ENCODE data around the gene NINL. TPM values are rescaled to one million over a fixed set of nuclear protein-coding genes. Genes with fewer than 3 reads are reported as not detected.

Gene NINL
- total and polyA plus RNA-seq, 12 donors = 1.3 to 17.9 (median 3.8) TPM

GRCh38 chr20:25481918-25482253 is 103.4 kb downstream of the NINL start:
- Histone ChIP-seq H3K36me3 (peaks cover 0 to 30% (median 0%) of the 10 kb centered on the region in 9 donors), H3K9me3 (no peaks in the 10 kb centered on the region), H3K27me3 (no peaks in the 10 kb centered on the region), H3K27ac (no peak overlapping the region), H3K4me1 (peaks cover 0 to 20% (median 4%) of the 10 kb centered on the region in 9 donors), H3K4me3 (no peak overlapping the region)
- no peak for TF ChIP-seq CTCF (IDR thresholded peaks at IDR 0.05)
- DNase-seq (no peak), ATAC-seq (no peak)
- 92 to 93% methylated on average over 12 of the region's 12 CpGs for WGBS, 2 donors
- intact Hi-C loops (cut with DNase I) = no loop called here

- TF ChIP-seq CTCF (IDR thresholded peaks at IDR 0.05) = no peak
- H3K36me3 ChIP-seq = peaks cover 0 to 30% (median 0%) of the 10 kb centered on the region in 9 donors
- no peak overlapping the region for H3K27ac ChIP-seq
- ATAC-seq = no peak
- no peaks in the 10 kb centered on the region for H3K9me3 ChIP-seq
- no peak overlapping the region for H3K4me3 ChIP-seq
- WGBS, 2 donors = 93 to 95% methylated on average over 11 of the region's 11 CpGs
- H3K4me1 ChIP-seq = peaks cover 0 to 16% (median 4%) of the 10 kb centered on the region in 9 donors
- intact Hi-C loops (cut with DNase I) = no loop called here
- DNase-seq = no peak
- H3K27me3 ChIP-seq = no peaks in the 10 kb centered on the region
Observed at GRCh38 chr20:25481235-25481917, 104.0 kb downstream of the NINL start.

GRCh38 chr20:25480797-25481196 is 104.5 kb downstream of the NINL start:
- Histone ChIP-seq H3K27me3 (no peaks in the 10 kb centered on the region), H3K27ac (no peak overlapping the region), H3K9me3 (no peaks in the 10 kb centered on the region), H3K36me3 (peaks cover 0 to 30% (median 0%) of the 10 kb centered on the region in 9 donors), H3K4me3 (no peak overlapping the region), H3K4me1 (peaks cover 0 to 10% (median 0%) of the 10 kb centered on the region in 9 donors)
- 81 to 83% methylated on average over 9 of the region's 9 CpGs for WGBS, 2 donors
- ATAC-seq (no peak), DNase-seq (no peak)
- intact Hi-C loops (cut with DNase I) = no loop called here
- no peak for TF ChIP-seq CTCF (IDR thresholded peaks at IDR 0.05)

GRCh38 chr20:25480156-25480555 is 105.2 kb downstream of the NINL start:
- Histone ChIP-seq H3K27me3 (no peaks in the 10 kb centered on the region), H3K9me3 (no peaks in the 10 kb centered on the region), H3K4me3 (no peak overlapping the region), H3K27ac (no peak overlapping the region), H3K4me1 (peaks cover 0 to 8% (median 0%) of the 10 kb centered on the region in 9 donors), H3K36me3 (peaks cover 0 to 30% (median 0%) of the 10 kb centered on the region in 9 donors)
- no peak for TF ChIP-seq CTCF (IDR thresholded peaks at IDR 0.05)
- ATAC-seq (no peak), DNase-seq (no peak)
- intact Hi-C loops (cut with DNase I) = no loop called here
- WGBS, 2 donors = 75 to 80% methylated on average over 7 of the region's 7 CpGs

Data from heart right ventricle (tissue), 16 donors.